ENCODE data around the gene UBE2D1.
A peak's percentile ranks its signal among the peaks of the same experiment; 100 is the strongest.

The UBE2D1 gene

DNA sequence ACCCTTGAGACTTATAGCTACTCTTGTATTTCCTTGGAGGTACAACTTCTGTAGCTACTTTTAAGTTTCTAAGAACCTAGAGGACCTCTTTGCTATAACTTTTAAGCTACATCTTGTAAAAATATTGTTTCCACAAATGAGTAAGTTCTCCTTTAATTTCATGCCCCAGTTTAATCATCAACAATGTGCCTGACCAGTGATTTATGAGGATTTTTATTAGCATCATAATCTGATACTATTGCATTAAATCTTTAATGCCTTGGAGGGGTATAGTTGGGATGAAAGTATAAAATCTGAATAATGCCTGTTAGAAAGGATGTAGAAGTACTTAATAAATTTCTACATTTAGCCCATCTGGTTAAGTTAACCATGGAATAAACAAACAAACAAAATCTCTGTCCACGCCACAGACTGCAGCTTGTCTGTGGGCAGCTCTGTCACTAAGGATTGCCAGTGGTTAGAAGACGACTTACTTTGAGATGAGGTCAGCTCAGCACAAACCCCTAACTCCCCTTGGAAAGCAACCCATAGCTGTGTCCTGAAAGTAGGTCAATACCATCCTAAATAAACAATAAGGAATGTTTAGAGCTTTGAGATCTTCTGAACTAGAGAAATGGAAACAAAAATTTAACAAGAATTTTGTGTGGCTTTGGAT, 18.3 kb downstream of the UBE2D1 start:
- no peak overlapping the region for H3K9ac ChIP-seq (ENCODE audit: low read depth in 1 of 2, low read length in 2 of 2)
- no peaks in the 10 kb centered on the region for H3K4me1 ChIP-seq (ENCODE audit: control insufficient read depth in 2 of 2, insufficient read depth in 2 of 2, low read length in 2 of 2)
- no peaks in the 10 kb centered on the region for H3K27me3 ChIP-seq (ENCODE audit: control insufficient read depth in 2 of 2, insufficient read depth in 2 of 2, low read length in 2 of 2)
- H3K4me3 ChIP-seq (ENCODE audit: low read length in 2 of 2): no peak overlapping the region
- H3K9me3 ChIP-seq (ENCODE audit: control insufficient read depth in 2 of 2, low read length in 2 of 2): no peaks in the 10 kb centered on the region
- H3K27ac ChIP-seq (ENCODE audit: low read depth in 2 of 2, low read length in 2 of 2): no peak overlapping the region
- H3K36me3 ChIP-seq (ENCODE audit: control insufficient read depth in 2 of 2, insufficient read depth in 2 of 2, low read length in 2 of 2): no peaks in the 10 kb centered on the region

DNA sequence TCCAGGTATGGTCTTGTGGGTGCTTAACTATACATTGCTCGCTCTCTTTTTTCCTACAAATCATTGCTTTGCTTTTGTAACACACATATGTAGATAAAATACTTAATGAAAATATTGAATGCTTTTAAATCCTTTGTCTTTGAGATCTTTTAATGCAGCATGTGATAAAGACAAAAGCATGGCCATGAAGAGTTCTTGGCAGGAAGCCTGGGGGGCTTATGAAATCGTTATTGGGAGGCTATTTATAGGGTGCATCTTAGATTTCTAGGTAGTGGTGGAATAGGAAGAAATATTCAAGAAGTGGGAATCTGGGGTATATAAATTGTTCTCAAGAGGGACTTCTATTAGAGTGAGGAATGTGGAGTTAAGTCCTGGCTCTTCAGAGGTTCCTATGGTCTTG, 21.9 kb downstream of the UBE2D1 start:
- H3K27me3 ChIP-seq (ENCODE audit: control insufficient read depth in 2 of 2, insufficient read depth in 2 of 2, low read length in 2 of 2): no peaks in the 10 kb centered on the region
- H3K27ac ChIP-seq (ENCODE audit: low read depth in 2 of 2, low read length in 2 of 2): no peak overlapping the region
- H3K4me1 ChIP-seq (ENCODE audit: control insufficient read depth in 2 of 2, insufficient read depth in 2 of 2, low read length in 2 of 2): peaks cover 6 to 9% of the 10 kb centered on the region in 2 donors

DNA sequence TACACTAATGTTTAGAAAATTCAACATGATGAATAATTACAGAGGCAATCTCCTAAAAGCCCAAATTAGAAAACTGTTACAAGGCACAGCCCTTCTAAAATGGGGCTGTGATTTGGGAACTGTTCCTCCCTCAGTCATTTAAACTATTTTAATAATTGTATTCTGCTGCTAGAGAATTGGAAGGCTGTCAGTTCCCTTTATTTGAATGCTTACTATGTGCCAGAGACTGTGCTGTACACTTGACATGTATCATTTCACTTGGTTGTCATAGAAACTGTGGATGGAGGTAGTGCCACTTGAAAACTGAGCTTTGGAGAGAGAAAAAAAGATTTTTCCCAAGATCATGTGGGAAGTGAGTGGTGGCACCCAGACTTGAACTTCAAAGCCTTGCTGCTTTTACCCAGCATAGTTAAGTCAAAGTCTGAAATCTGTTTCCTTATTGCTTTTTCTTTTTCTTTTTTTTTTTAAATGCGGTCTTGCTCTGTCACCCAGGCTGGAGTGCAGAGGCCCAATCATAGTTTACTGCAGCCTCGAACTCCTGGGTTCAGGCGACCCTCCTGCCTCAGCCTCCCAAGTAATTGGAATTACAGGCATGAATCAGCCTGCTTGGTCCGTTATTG, 23.6 kb downstream of the UBE2D1 start:
- Histone ChIP-seq H3K36me3 (ENCODE audit: control insufficient read depth in 2 of 2, insufficient read depth in 2 of 2, low read length in 2 of 2) (peaks cover 0 to 4% of the 10 kb centered on the region in 2 donors), H3K27ac (ENCODE audit: low read depth in 2 of 2, low read length in 2 of 2) (no peak overlapping the region), H3K4me1 (ENCODE audit: control insufficient read depth in 2 of 2, insufficient read depth in 2 of 2, low read length in 2 of 2) (peaks cover 6 to 9% of the 10 kb centered on the region in 2 donors), H3K27me3 (ENCODE audit: control insufficient read depth in 2 of 2, insufficient read depth in 2 of 2, low read length in 2 of 2) (no peaks in the 10 kb centered on the region), H3K9ac (ENCODE audit: low read depth in 1 of 2, low read length in 2 of 2) (no peak overlapping the region), H3K9me3 (ENCODE audit: control insufficient read depth in 2 of 2, low read length in 2 of 2) (no peaks in the 10 kb centered on the region), H3K4me3 (ENCODE audit: low read length in 2 of 2) (peak overlapping the region in 1 of 2 donors; percentile 22)

More for the DNA sequence above, 21.9 kb downstream of the UBE2D1 start:
- H3K4me3 ChIP-seq (ENCODE audit: low read length in 2 of 2): no peak overlapping the region
- no peaks in the 10 kb centered on the region for H3K36me3 ChIP-seq (ENCODE audit: control insufficient read depth in 2 of 2, insufficient read depth in 2 of 2, low read length in 2 of 2)
- H3K9me3 ChIP-seq (ENCODE audit: control insufficient read depth in 2 of 2, low read length in 2 of 2): no peaks in the 10 kb centered on the region
- no peak overlapping the region for H3K9ac ChIP-seq (ENCODE audit: low read depth in 1 of 2, low read length in 2 of 2)

DNA sequence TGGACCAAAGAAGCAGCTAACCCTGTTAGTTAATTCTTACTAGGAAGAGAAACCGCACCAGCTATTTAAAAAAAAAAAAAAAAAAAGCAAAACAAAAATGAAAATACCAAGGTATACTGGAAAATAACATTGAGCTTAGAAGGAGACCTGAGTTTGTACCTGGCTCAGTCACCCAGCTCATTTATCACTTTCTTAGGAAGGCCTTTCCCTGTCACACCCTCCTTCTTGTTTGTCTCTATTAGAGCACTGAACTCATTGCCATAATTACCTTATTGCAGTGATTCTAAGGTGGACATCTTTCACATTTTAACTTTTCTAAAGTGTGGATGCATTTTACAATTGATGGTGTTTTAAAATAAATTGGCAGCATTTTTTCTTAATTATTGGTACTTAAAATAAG, 24.1 kb downstream of the UBE2D1 start:
- Histone ChIP-seq H3K27ac (ENCODE audit: low read depth in 2 of 2, low read length in 2 of 2) (no peak overlapping the region), H3K9ac (ENCODE audit: low read depth in 1 of 2, low read length in 2 of 2) (no peak overlapping the region), H3K27me3 (ENCODE audit: control insufficient read depth in 2 of 2, insufficient read depth in 2 of 2, low read length in 2 of 2) (no peaks in the 10 kb centered on the region), H3K36me3 (ENCODE audit: control insufficient read depth in 2 of 2, insufficient read depth in 2 of 2, low read length in 2 of 2) (peaks cover 0 to 5% of the 10 kb centered on the region in 2 donors), H3K4me1 (ENCODE audit: control insufficient read depth in 2 of 2, insufficient read depth in 2 of 2, low read length in 2 of 2) (peaks cover 6 to 9% of the 10 kb centered on the region in 2 donors), H3K9me3 (ENCODE audit: control insufficient read depth in 2 of 2, low read length in 2 of 2) (no peaks in the 10 kb centered on the region), H3K4me3 (ENCODE audit: low read length in 2 of 2) (no peak overlapping the region)

DNA sequence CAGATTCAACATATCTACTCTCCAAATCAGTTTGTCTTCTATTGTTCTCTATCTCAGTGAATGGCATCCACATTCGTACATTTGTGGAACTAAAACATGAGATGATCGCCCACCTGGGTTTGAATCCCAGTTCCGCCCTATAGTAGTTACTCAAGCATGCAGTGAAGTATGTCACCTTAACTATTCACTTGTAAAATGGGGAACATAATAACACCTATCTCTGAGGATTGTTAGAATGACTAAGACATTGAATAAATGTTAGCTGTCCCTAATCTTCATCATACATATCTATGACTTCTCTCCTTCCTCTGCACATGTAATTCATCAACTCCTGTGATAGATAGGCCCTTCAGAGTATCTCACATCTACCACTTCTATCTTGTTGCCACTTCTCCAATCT, 24.7 kb downstream of the UBE2D1 start:
- peaks cover 3 to 5% of the 10 kb centered on the region in 2 donors for H3K36me3 ChIP-seq (ENCODE audit: control insufficient read depth in 2 of 2, insufficient read depth in 2 of 2, low read length in 2 of 2)
- no peak overlapping the region for H3K9ac ChIP-seq (ENCODE audit: low read depth in 1 of 2, low read length in 2 of 2)
- H3K27ac ChIP-seq (ENCODE audit: low read depth in 2 of 2, low read length in 2 of 2): no peak overlapping the region
- H3K4me1 ChIP-seq (ENCODE audit: control insufficient read depth in 2 of 2, insufficient read depth in 2 of 2, low read length in 2 of 2): peaks cover 6 to 9% of the 10 kb centered on the region in 2 donors
- no peaks in the 10 kb centered on the region for H3K9me3 ChIP-seq (ENCODE audit: control insufficient read depth in 2 of 2, low read length in 2 of 2)
- H3K4me3 ChIP-seq (ENCODE audit: low read length in 2 of 2): no peak overlapping the region
- H3K27me3 ChIP-seq (ENCODE audit: control insufficient read depth in 2 of 2, insufficient read depth in 2 of 2, low read length in 2 of 2): no peaks in the 10 kb centered on the region

DNA sequence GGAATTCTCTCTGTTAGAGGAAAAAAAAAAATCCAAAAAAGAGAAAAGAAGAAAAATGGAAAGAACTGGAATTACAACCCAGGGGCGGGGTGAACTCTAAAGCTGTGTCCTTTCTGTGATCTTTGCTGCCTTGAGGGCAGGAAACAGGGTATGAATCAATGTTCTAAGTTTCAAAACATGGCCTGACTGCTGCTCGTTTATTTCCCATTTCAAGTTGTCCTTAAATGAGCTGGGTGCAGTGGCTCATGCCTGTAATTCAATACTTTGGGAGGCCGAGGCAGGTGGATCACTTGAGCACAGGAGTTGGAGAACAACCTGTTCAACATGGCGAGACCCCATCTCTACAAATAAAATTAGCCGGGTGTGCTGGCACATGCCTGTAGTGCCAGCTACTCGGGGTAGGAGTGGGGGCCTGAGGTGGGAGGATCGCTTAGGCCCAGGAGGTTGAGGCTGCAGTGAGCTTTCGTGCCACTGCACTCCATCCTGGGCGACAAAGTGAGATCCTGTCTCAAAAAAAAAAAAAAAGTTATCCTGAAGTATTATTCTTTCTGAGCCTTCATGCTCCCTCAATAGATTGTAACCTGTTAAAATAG, 25.7 kb downstream of the UBE2D1 start:
- H3K4me3 ChIP-seq (ENCODE audit: low read length in 2 of 2): no peak overlapping the region
- no peak overlapping the region for H3K27ac ChIP-seq (ENCODE audit: low read depth in 2 of 2, low read length in 2 of 2)
- H3K27me3 ChIP-seq (ENCODE audit: control insufficient read depth in 2 of 2, insufficient read depth in 2 of 2, low read length in 2 of 2): no peaks in the 10 kb centered on the region
- H3K4me1 ChIP-seq (ENCODE audit: control insufficient read depth in 2 of 2, insufficient read depth in 2 of 2, low read length in 2 of 2): peaks cover 6 to 9% of the 10 kb centered on the region in 2 donors
- no peaks in the 10 kb centered on the region for H3K9me3 ChIP-seq (ENCODE audit: control insufficient read depth in 2 of 2, low read length in 2 of 2)
- H3K36me3 ChIP-seq (ENCODE audit: control insufficient read depth in 2 of 2, insufficient read depth in 2 of 2, low read length in 2 of 2): peaks cover 5 to 10% of the 10 kb centered on the region in 2 donors
- H3K9ac ChIP-seq (ENCODE audit: low read depth in 1 of 2, low read length in 2 of 2): no peak overlapping the region

DNA sequence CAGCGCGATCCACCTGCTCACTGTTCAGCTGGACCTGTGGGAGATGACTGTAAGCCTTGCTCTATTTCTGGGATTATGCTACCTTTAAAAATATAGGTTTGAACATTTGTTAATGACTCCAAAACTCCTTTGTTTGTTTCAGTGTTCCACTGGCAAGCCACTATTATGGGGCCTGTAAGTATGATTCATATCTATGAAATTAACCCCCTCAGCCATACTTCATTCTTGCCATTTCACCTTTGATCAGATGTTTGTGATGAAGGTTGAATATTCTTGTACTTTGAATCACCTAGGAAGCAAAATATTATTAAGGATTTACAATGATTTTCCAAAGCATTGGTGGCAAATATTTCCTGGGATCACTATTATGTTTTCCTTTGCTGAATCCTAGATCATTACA, 26.5 kb downstream of the UBE2D1 start:
- no peaks in the 10 kb centered on the region for H3K9me3 ChIP-seq (ENCODE audit: control insufficient read depth in 2 of 2, low read length in 2 of 2)
- no peaks in the 10 kb centered on the region for H3K27me3 ChIP-seq (ENCODE audit: control insufficient read depth in 2 of 2, insufficient read depth in 2 of 2, low read length in 2 of 2)
- no peak overlapping the region for H3K4me3 ChIP-seq (ENCODE audit: low read length in 2 of 2)
- H3K27ac ChIP-seq (ENCODE audit: low read depth in 2 of 2, low read length in 2 of 2): no peak overlapping the region
- H3K4me1 ChIP-seq (ENCODE audit: control insufficient read depth in 2 of 2, insufficient read depth in 2 of 2, low read length in 2 of 2): peaks cover 6 to 9% of the 10 kb centered on the region in 2 donors
- no peak overlapping the region for H3K9ac ChIP-seq (ENCODE audit: low read depth in 1 of 2, low read length in 2 of 2)
- H3K36me3 ChIP-seq (ENCODE audit: control insufficient read depth in 2 of 2, insufficient read depth in 2 of 2, low read length in 2 of 2): peaks cover 5 to 11% of the 10 kb centered on the region in 2 donors

DNA sequence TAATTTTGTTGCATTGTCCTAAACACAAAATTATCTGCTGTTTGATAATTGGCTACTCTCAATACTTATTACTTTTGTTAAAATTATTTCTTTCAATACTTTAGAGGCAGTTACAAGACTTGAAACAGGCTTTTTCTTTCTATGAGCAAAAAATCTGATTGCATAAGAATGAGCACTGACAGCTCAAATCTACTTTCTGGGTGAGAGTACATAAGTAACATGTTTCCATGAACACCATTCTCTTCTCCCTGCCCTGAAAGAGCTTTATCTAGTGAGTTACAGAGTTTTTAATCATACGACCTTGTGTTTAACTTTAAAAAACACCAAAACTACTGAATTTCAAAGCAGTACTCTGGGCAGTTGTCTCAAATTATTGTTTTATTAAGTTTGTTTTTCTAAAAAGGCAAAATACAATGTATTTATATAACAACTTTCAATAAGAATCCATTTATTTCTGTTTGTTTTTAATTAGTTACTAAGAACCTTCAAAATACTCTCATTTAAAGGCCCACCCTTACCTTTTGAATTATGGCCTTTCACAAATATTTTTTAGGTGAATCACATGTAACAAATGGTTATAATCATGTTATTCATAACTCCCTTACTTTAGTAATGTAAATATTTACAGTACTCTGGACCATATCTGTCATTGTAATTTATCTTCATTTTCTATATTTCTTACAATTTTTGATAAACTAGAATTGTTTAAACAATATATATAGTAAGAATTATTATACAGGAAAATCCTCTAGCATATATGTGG, 27.4 kb downstream of the UBE2D1 start:
- Histone ChIP-seq H3K27ac (ENCODE audit: low read depth in 2 of 2, low read length in 2 of 2) (no peak overlapping the region), H3K36me3 (ENCODE audit: control insufficient read depth in 2 of 2, insufficient read depth in 2 of 2, low read length in 2 of 2) (peaks cover 5 to 11% of the 10 kb centered on the region in 2 donors), H3K4me3 (ENCODE audit: low read length in 2 of 2) (no peak overlapping the region), H3K4me1 (ENCODE audit: control insufficient read depth in 2 of 2, insufficient read depth in 2 of 2, low read length in 2 of 2) (peaks cover 6 to 9% of the 10 kb centered on the region in 2 donors), H3K9ac (ENCODE audit: low read depth in 1 of 2, low read length in 2 of 2) (no peak overlapping the region), H3K27me3 (ENCODE audit: control insufficient read depth in 2 of 2, insufficient read depth in 2 of 2, low read length in 2 of 2) (no peaks in the 10 kb centered on the region), H3K9me3 (ENCODE audit: control insufficient read depth in 2 of 2, low read length in 2 of 2) (no peaks in the 10 kb centered on the region)

DNA sequence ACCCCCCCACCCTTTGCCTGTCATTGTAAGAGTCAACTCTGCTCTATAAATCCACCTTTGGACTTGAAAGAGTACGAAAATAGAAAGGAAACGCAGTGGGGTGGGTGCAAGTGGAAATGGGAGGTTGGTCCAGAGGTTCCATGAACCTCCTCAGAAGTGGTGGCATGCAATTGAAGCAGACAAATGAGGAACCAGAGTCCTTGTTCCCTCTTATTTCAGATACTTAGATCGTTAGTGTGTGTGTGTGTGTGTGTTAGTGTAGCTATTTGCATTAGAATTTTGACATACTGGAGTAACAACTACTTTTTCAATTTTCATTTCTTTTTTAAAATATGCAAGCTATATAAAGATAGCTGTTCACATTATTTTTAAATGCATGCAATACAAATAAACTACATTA, 32.3 kb downstream of the UBE2D1 start:
- Histone ChIP-seq H3K27ac (ENCODE audit: low read depth in 2 of 2, low read length in 2 of 2) (no peak overlapping the region), H3K4me1 (ENCODE audit: control insufficient read depth in 2 of 2, insufficient read depth in 2 of 2, low read length in 2 of 2) (no peaks in the 10 kb centered on the region), H3K36me3 (ENCODE audit: control insufficient read depth in 2 of 2, insufficient read depth in 2 of 2, low read length in 2 of 2) (peaks cover 5 to 16% of the 10 kb centered on the region in 2 donors), H3K27me3 (ENCODE audit: control insufficient read depth in 2 of 2, insufficient read depth in 2 of 2, low read length in 2 of 2) (no peaks in the 10 kb centered on the region), H3K4me3 (ENCODE audit: low read length in 2 of 2) (no peak overlapping the region), H3K9ac (ENCODE audit: low read depth in 1 of 2, low read length in 2 of 2) (no peak overlapping the region), H3K9me3 (ENCODE audit: control insufficient read depth in 2 of 2, low read length in 2 of 2) (no peaks in the 10 kb centered on the region)

DNA sequence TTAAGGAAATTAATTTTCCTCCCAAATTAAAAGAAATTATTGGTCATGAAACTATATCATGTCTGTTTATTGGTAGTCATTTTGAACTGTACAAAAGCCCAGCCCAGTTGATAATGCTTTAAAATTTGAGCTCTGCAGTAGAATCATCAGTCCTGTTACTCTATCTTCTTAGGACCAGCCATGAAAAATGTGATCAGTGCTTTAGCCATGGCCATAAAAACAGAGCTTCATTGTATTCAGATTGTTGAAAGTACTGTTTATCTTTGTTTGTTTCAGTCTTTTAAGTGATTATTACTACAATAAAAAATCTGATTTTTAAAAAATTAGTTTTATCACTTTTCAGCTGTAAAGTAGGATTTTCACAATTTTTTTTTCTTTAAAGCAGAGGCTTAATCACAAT, 36.7 kb downstream of the UBE2D1 start:
- Histone ChIP-seq H3K27ac (ENCODE audit: low read depth in 2 of 2, low read length in 2 of 2) (no peak overlapping the region), H3K36me3 (ENCODE audit: control insufficient read depth in 2 of 2, insufficient read depth in 2 of 2, low read length in 2 of 2) (peaks cover 0 to 6% of the 10 kb centered on the region in 2 donors), H3K9me3 (ENCODE audit: control insufficient read depth in 2 of 2, low read length in 2 of 2) (no peaks in the 10 kb centered on the region), H3K27me3 (ENCODE audit: control insufficient read depth in 2 of 2, insufficient read depth in 2 of 2, low read length in 2 of 2) (no peaks in the 10 kb centered on the region), H3K4me3 (ENCODE audit: low read length in 2 of 2) (no peak overlapping the region), H3K9ac (ENCODE audit: low read depth in 1 of 2, low read length in 2 of 2) (no peak overlapping the region), H3K4me1 (ENCODE audit: control insufficient read depth in 2 of 2, insufficient read depth in 2 of 2, low read length in 2 of 2) (no peaks in the 10 kb centered on the region)

Data from mucosa of rectum (tissue), 2 donors.